Fibroblast of lung (primary cell): ENCODE measurements around the gene MBD6. TPM values are rescaled to one million over a fixed set of nuclear protein-coding genes. Genes with fewer than 3 reads are reported as not detected.

Source experiments
- DNase-seq, 2 donors: peaks; one replicate each; pipeline versions ENCODE4 v3.0.0 to v3.0.0-alpha.2; 2010; ENCODE audit warnings: low read depth in 2 of 2
- H2AFZ ChIP-seq: 2 replicates; pipeline ENCODE4 v1.5.1; 2012; ENCODE audit warnings: low read length, control low read depth, inconsistent platforms
- H3K27ac ChIP-seq: 2 replicates; pipeline ENCODE4 v1.5.1; 2011; ENCODE audit warnings: low read length, control low read depth; ENCODE audit not compliant: insufficient read depth
- H3K27me3 ChIP-seq: 2 replicates; pipeline ENCODE4 v1.5.1; 2011; ENCODE audit warnings: mild to moderate bottlenecking, low read length; ENCODE audit not compliant: control insufficient read depth, insufficient read depth
- H3K36me3 ChIP-seq: 2 replicates; pipeline ENCODE4 v1.5.1; 2011; ENCODE audit warnings: low read length; ENCODE audit not compliant: control insufficient read depth, insufficient read depth
- H3K4me1 ChIP-seq: 2 replicates; pipeline ENCODE4 v1.5.1; 2011; ENCODE audit warnings: low read length; ENCODE audit not compliant: control insufficient read depth, insufficient read depth; ENCODE audit errors: extremely low read depth
- H3K4me2 ChIP-seq: 2 replicates; pipeline ENCODE4 v1.5.1; 2011; ENCODE audit warnings: low read length, control low read depth; ENCODE audit not compliant: insufficient read depth; ENCODE audit errors: extremely low read depth
- H3K4me3 ChIP-seq, 4 experiments: fragments of 200-600 bp in 1 of 4; sonication (generic) in 1 of 4; replicated peaks in 1 of 4; 2 replicates each; pipeline ENCODE4 v1.5.1; 2011 to 2016; ENCODE audit warnings: low read length in 4 of 4, low read depth in 3 of 4, mild to moderate bottlenecking in 3 of 4, control low read depth in 2 of 4, inconsistent platforms in 1 of 4, mixed read lengths in 1 of 4; ENCODE audit not compliant: insufficient read depth in 1 of 4; ENCODE audit errors: control extremely low read depth in 1 of 4
- H3K79me2 ChIP-seq: 2 replicates; pipeline ENCODE4 v1.5.1; 2012; ENCODE audit warnings: mild to moderate bottlenecking, low read length, inconsistent platforms; ENCODE audit not compliant: control insufficient read depth, insufficient read depth
- H3K9ac ChIP-seq: 2 replicates; pipeline ENCODE4 v1.5.1; 2011; ENCODE audit warnings: mild to moderate bottlenecking, low read length, control low read depth; ENCODE audit not compliant: insufficient read depth
- H3K9me3 ChIP-seq: 2 replicates; pipeline ENCODE4 v1.5.1; 2012; ENCODE audit warnings: low read depth, low read length; ENCODE audit not compliant: control insufficient read depth, insufficient read depth
- H4K20me1 ChIP-seq: 2 replicates; pipeline ENCODE4 v1.5.1; 2011; ENCODE audit warnings: low read length; ENCODE audit not compliant: control insufficient read depth, insufficient read depth; ENCODE audit errors: extremely low read depth
- CTCF ChIP-seq, 2 donors: IDR thresholded peaks in 1 of 2; conservative IDR thresholded peaks in 1 of 2; 1 replicate in 1 of 2; 2 replicates in 1 of 2; pipeline ENCODE4 v1.5.1; 2011 to 2012; ENCODE audit warnings: low read length in 2 of 2, control low read depth in 1 of 2, inconsistent platforms in 1 of 2, low read depth in 1 of 2, mild to moderate bottlenecking in 1 of 2
- EZH2 ChIP-seq: IDR thresholded peaks from 2 replicates; pipeline ENCODE4 v1.5.1; 2012; ENCODE audit warnings: low read length, control low read depth, mild to moderate bottlenecking; ENCODE audit errors: missing control alignments
- polyA plus RNA-seq, 2 donors: library from polyadenylated mRNA; depleted of rRNA in 1 of 2; stranded (reverse) in 1 of 2; unstranded in 1 of 2; fragments of >200 nt; gene quantifications; 2 replicates each; pipeline ENCODE4 v1.2.1, GENCODE V29; 2011 to 2012; ENCODE audit warnings: missing spikeins in 1 of 2
- total RNA-seq: library from RNA; depleted of rRNA; stranded (reverse); fragments of >200 nt; gene quantifications from 2 replicates; pipeline ENCODE4 v1.2.1, GENCODE V29; 2014

The MBD6 gene
- total and polyA plus RNA-seq, 2 donors (not counting 1 experiment from before 2014, with no cell fraction given): 3.0 to 7.1 TPM

GRCh38 chr12:57481671-57482070 lies 41.0 kb upstream of the MBD6 start:
- no peak overlapping the region for H3K9ac ChIP-seq
- DNase-seq: no peak
- no peaks in the 10 kb centered on the region for H3K79me2 ChIP-seq
- H3K27ac ChIP-seq: no peak overlapping the region
- H3K36me3 ChIP-seq: no peaks in the 10 kb centered on the region
- no peak overlapping the region for H3K4me2 ChIP-seq
- no peaks in the 10 kb centered on the region for H4K20me1 ChIP-seq
- peaks cover 20% of the 10 kb centered on the region for H3K27me3 ChIP-seq
- H2AFZ ChIP-seq: no peak overlapping the region
- TF ChIP-seq EZH2: no peak
- no peak for TF ChIP-seq CTCF (conservative IDR thresholded peaks at IDR 0.05 in 1 of 2, IDR thresholded peaks at IDR 0.05 in 1 of 2; ENCODE audit: low read depth in 1 of 2, low read length in 2 of 2)
- H3K9me3 ChIP-seq: no peaks in the 10 kb centered on the region
- H3K4me3 ChIP-seq: no peak overlapping the region
- H3K4me1 ChIP-seq: peaks cover 5% of the 10 kb centered on the region

DNA sequence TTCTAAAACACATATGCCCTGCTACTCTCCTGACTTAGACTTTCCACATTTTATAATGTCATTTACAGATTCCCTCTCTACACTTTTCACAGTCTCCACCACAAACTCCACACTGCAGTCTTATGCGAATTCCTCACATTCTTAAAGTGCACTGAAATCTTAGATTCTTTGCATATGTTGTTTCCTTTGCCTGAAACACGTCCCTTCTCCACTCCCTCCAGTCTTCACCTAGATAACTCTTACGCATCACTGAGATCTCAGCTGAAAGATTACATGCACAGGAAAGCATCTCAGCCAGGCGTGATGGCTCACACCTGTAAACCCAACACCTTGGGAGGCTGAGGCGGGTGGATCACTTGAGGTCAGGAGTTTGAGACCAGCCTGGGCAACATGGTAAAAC lies 39.2 kb upstream of the MBD6 start:
- H3K9ac ChIP-seq: no peak overlapping the region
- DNase-seq: peak in 1 of 2 donors; percentile 86
- H3K4me1 ChIP-seq: peaks cover 8% of the 10 kb centered on the region
- no peaks in the 10 kb centered on the region for H3K36me3 ChIP-seq
- H3K79me2 ChIP-seq: peaks cover 5% of the 10 kb centered on the region
- TF ChIP-seq EZH2 (no peak), CTCF (conservative IDR thresholded peaks at IDR 0.05 in 1 of 2, IDR thresholded peaks at IDR 0.05 in 1 of 2; ENCODE audit: low read depth in 1 of 2, low read length in 2 of 2) (no peak)
- no peak overlapping the region for H3K4me3 ChIP-seq
- no peak overlapping the region for H3K4me2 ChIP-seq
- no peaks in the 10 kb centered on the region for H4K20me1 ChIP-seq
- H2AFZ ChIP-seq: no peak overlapping the region
- H3K27me3 ChIP-seq: peaks cover 15% of the 10 kb centered on the region
- no peaks in the 10 kb centered on the region for H3K9me3 ChIP-seq
- H3K27ac ChIP-seq: no peak overlapping the region

- Histone ChIP-seq H3K36me3 (peaks cover 10% of the 10 kb centered on the region), H3K4me1 (peaks cover 15% of the 10 kb centered on the region), H3K9ac (no peak overlapping the region), H3K79me2 (peaks cover 21% of the 10 kb centered on the region), H3K9me3 (no peaks in the 10 kb centered on the region), H3K4me2 (no peak overlapping the region), H3K27ac (no peak overlapping the region), H2AFZ (no peak overlapping the region), H4K20me1 (no peaks in the 10 kb centered on the region), H3K4me3 (no peak overlapping the region), H3K27me3 (peaks cover 7% of the 10 kb centered on the region)
- no peak for TF ChIP-seq CTCF (conservative IDR thresholded peaks at IDR 0.05 in 1 of 2, IDR thresholded peaks at IDR 0.05 in 1 of 2; ENCODE audit: low read depth in 1 of 2, low read length in 2 of 2)
- no peak for TF ChIP-seq EZH2
- no peak for DNase-seq
Measured at GRCh38 chr12:57485695-57486094, 36.9 kb upstream of the MBD6 start.
